GM12874 (cell line): Measurements from ENCODE around the gene CILP.

Experiments
- CTCF ChIP-seq: IDR thresholded peaks from 2 replicates; pipeline ENCODE4 v1.5.1; 2011; ENCODE audit warnings: low read depth, mild to moderate bottlenecking, control low read depth, low read length, moderate library complexity; ENCODE audit not compliant: insufficient read depth

CILP gene

GRCh38 chr15:65146438-65146837, 64.8 kb downstream of the CILP start:
- no peak for TF ChIP-seq CTCF
